IPS DF 6.9 (cell line): ENCODE measurements around the gene RNF151.

Experiments
- DNase-seq: peaks from one replicate; pipeline ENCODE4 v3.0.0-alpha.2; 2013; ENCODE audit warnings: low read depth, low spot score
- H3K27ac ChIP-seq: one replicate; pipeline ENCODE4 v1.5.1; 2013; ENCODE audit warnings: low read length, control low read depth
- H3K27me3 ChIP-seq: 2 replicates; pipeline ENCODE4 v1.6.1; 2013; ENCODE audit warnings: mild to moderate bottlenecking, low read length; ENCODE audit not compliant: control insufficient read depth, insufficient read depth
- H3K36me3 ChIP-seq: 2 replicates; pipeline ENCODE4 v1.6.1; 2013; ENCODE audit warnings: low read length; ENCODE audit not compliant: control insufficient read depth, insufficient read depth
- H3K4me1 ChIP-seq: 2 replicates; pipeline ENCODE4 v1.6.1; 2013; ENCODE audit warnings: low read length; ENCODE audit not compliant: control insufficient read depth, insufficient read depth
- H3K4me3 ChIP-seq: 2 replicates; pipeline ENCODE4 v1.5.1; 2013; ENCODE audit warnings: mild to moderate bottlenecking, low read length
- H3K9me3 ChIP-seq: 2 replicates; pipeline ENCODE4 v1.6.1; 2013; ENCODE audit warnings: low read length, inconsistent platforms; ENCODE audit not compliant: control insufficient read depth, insufficient read depth
- WGBS: extraction: QIAGEN DNeasy Blood & Tissue Kit; methylation state at CpG from one replicate; pipeline ENCODE4 v1.1.7; 2013; ENCODE audit warnings: mixed read lengths, missing lambda C conversion rate; ENCODE audit not compliant: insufficient read length, insufficient coverage; 5-methylcytosine and 5-hydroxymethylcytosine counted together

RNF151 gene

DNA sequence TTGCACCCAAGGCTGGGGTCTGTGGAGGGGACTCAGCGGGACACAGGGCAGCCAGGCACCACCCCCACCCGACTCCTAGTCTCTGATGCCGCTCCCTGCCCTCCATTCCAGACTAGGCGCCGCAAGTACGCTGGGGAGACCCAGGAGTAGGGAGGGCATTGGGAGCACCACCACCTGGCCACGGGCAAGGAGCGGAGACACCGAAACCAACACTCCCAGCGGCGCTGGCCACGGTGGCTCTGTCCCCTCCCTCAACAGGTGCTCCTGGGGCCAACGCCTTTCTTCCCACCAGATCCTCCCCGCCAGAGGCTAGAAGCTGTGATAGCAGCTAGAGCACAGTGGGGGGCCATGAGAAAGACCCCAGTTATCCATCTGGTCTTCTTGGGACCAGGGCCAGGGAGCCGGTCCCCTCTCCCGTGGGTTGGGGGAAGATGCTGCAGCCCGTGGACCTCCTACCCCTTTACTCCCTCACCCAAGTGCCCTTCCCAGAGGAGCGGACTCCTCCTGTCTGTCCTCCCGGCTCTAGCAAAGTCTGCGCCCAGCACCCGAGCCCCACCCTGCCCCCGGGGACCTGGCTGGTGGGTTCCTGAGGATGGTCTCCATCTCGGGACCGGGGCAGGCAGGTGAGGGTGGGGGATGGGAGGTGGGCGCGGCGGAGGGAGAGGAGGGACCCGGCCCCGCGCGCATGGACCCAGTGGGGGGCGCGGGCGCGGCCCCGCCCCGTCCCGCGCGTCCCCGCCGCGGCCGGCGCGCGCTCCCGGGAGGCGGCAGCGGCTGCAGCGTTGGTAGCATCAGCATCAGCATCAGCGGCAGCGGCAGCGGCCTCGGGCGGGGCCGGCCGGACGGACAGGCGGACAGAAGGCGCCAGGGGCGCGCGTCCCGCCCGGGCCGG lies 22.8 kb downstream of the RNF151 start, which contains the start of gene SYNGR3:
Gene SYNGR3, plus strand, starts transcription at position 762 of the 892 bp plus-strand sequence. CDS start 133 bp downstream, outside the sequence.
- peaks cover 9% of the 10 kb centered on the region for H3K36me3 ChIP-seq
- no peak for DNase-seq
- H3K4me1 ChIP-seq, result peaks cover 9% of the 10 kb centered on the region
- no peaks in the 10 kb centered on the region for H3K9me3 ChIP-seq
- H3K4me3 ChIP-seq, result peak within 1 kb of the TSS; percentile 63
- peaks cover 2% of the 10 kb centered on the region; the same call in 1 of the 2 replicates for H3K27me3 ChIP-seq
- no CpG with 5 or more reads among the region's 67 CpGs for WGBS
- H3K27ac ChIP-seq, result no peak within 1 kb of the TSS

DNA sequence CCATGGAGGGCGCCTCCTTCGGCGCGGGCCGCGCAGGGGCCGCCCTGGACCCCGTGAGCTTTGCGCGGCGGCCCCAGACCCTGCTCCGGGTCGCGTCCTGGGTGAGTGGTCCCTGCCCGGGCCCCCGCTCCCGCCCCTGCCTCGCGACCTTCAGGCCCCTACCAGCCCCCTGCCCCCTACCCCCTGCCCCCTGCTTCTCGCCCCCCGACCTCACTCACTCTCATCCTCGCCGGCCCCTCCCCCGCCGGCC lies 23.4 kb downstream of the RNF151 start:
- no peak for DNase-seq
- no peak overlapping the region for H3K27ac ChIP-seq
- no CpG with 5 or more reads among the region's 25 CpGs for WGBS
- peaks cover 2% of the 10 kb centered on the region; the same call in 1 of the 2 replicates for H3K27me3 ChIP-seq
- H3K4me3 ChIP-seq, result peak overlapping the region; percentile 63
- peaks cover 9% of the 10 kb centered on the region for H3K36me3 ChIP-seq
- no peaks in the 10 kb centered on the region for H3K9me3 ChIP-seq
- peaks cover 9% of the 10 kb centered on the region for H3K4me1 ChIP-seq

DNA sequence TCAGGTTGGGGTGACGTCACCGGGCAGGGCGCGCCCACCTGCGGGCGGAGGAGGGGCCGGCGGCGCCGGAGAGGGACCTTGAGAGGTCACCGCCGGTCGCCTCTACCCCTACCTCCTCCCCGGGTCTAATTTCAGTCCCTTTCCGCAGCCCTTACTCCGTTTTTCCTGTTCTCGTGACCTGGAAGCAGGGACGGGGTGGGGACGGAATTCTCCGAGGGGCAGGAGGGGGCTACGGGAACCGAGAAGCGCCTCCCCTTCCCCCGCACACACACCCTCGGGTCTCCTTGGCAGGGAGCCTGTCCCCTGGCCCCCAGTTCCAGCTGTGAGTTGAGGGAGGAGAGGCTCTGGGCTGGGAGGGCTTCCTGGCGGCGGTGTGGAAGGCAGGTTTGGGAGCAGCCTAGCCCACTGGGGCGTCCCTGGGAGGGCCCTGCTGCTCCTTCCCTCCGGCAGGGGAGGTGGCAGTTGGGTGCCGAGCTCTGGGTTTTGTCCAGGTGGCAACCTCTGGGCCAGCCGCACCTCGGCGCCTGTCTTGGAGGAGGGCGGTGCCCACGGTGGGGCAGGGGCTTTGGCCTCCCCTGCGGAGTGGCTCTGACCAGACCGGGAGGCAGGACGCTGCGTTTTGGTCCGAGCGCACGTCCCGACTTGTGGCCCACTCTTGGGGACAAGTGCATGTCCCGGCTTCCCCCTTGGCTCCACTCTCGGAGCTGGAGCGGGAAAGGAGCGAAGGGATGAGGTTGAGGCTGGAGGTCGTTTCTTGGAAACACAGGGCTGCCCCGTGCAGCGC lies 23.9 kb downstream of the RNF151 start:
- peaks cover 9% of the 10 kb centered on the region for H3K4me1 ChIP-seq
- no peak for DNase-seq
- WGBS, result no CpG with 5 or more reads among the region's 50 CpGs
- H3K27me3 ChIP-seq, result peaks cover 2% of the 10 kb centered on the region; the same call in 1 of the 2 replicates
- no peaks in the 10 kb centered on the region for H3K9me3 ChIP-seq
- H3K27ac ChIP-seq, result no peak overlapping the region
- H3K4me3 ChIP-seq, result peak overlapping the region; percentile 63; the same call in 1 of the 2 replicates
- H3K36me3 ChIP-seq, result peaks cover 7% of the 10 kb centered on the region

DNA sequence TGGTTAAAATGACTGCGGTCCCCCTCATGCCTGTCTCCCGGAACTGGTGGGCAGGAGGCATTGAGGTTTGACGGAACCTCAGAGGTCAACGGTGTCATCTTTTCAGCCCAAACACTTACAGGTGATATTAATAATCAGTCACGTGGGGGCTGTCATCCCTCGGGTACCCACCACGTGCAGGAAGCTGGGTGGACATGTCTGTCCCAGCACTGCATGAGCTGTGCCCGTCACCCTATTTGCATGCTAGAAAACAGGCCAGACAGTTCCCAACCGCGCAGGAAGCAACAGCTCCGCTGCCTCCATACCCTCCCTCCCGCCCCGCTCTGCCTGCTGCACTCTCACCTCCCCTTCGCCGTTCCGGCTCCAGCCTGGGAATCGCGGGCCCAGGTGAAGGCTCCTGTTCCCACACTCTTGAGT lies 24.5 kb downstream of the RNF151 start:
- Histone ChIP-seq H3K27ac (no peak overlapping the region), H3K4me1 (peaks cover 9% of the 10 kb centered on the region), H3K4me3 (no peak overlapping the region; the same call in 1 of the 2 replicates)

GRCh38 chr16:1991588-1991947 lies 24.9 kb downstream of the RNF151 start:
- no peak for DNase-seq
- peak overlapping the region; percentile 18; the same call in 1 of the 2 replicates for H3K4me3 ChIP-seq
- no CpG with 5 or more reads among the region's 22 CpGs for WGBS
- H3K9me3 ChIP-seq, result no peaks in the 10 kb centered on the region
- no peaks in the 10 kb centered on the region; the same call in 1 of the 2 replicates for H3K36me3 ChIP-seq
- H3K27me3 ChIP-seq, result peaks cover 2% of the 10 kb centered on the region; the same call in 1 of the 2 replicates
- peaks cover 9% of the 10 kb centered on the region for H3K4me1 ChIP-seq
- no peak overlapping the region for H3K27ac ChIP-seq

More for the DNA sequence above, 24.5 kb downstream of the RNF151 start:
- no CpG with 5 or more reads among the region's 18 CpGs for WGBS
- no peak for DNase-seq
- no peaks in the 10 kb centered on the region for H3K9me3 ChIP-seq
- peaks cover 2% of the 10 kb centered on the region for H3K36me3 ChIP-seq
- peaks cover 2% of the 10 kb centered on the region; the same call in 1 of the 2 replicates for H3K27me3 ChIP-seq

DNA sequence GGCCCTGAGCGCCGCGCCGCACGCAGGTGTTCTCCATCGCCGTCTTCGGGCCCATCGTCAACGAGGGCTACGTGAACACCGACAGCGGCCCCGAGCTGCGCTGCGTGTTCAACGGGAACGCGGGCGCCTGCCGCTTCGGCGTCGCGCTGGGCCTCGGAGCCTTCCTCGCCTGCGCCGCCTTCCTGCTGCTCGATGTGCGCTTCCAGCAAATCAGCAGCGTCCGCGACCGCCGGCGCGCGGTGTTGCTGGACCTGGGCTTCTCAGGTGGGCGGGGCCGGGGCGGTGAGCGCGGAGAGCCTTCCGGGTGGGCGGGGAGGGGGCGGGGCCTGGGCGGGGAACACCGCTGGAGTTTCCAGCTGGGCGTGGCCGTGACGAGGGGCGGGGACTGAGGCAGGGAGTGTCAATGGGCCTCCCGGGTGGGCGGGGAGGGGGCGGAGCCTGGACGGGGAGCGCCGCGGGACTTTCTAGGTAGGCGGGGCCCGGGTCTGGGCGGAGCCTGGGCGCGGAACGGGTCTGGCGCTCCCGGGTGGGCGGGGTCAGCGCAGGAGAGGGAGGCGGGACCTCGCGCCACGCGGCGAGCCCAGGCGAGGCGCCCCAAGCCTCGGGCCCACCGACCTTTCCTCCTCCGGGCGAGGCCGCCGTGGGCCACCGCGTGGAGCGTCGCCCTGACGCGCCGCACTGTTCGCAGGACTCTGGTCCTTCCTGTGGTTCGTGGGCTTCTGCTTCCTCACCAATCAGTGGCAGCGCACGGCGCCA lies 25.5 kb downstream of the RNF151 start:
- H3K4me3 ChIP-seq, result peak overlapping the region; percentile 35; the same call in 1 of the 2 replicates
- WGBS, result no CpG with 5 or more reads among the region's 96 CpGs
- H3K9me3 ChIP-seq, result no peaks in the 10 kb centered on the region
- no peak overlapping the region for H3K27ac ChIP-seq
- H3K27me3 ChIP-seq, result peaks cover 2% of the 10 kb centered on the region; the same call in 1 of the 2 replicates
- H3K36me3 ChIP-seq, result no peaks in the 10 kb centered on the region; the same call in 1 of the 2 replicates
- peaks cover 9% of the 10 kb centered on the region for H3K4me1 ChIP-seq
- DNase-seq, result no peak

GRCh38 chr16:1992704-1993317 lies 26.2 kb downstream of the RNF151 start:
- Histone ChIP-seq H3K36me3 (peaks cover under 1% of the 10 kb centered on the region), H3K4me3 (peak overlapping the region; percentile 35; the same call in 1 of the 2 replicates), H3K27me3 (peaks cover 2% of the 10 kb centered on the region; the same call in 1 of the 2 replicates), H3K4me1 (peaks cover 9% of the 10 kb centered on the region), H3K9me3 (no peaks in the 10 kb centered on the region), H3K27ac (no peak overlapping the region)
- no CpG with 5 or more reads among the region's 50 CpGs for WGBS
- no peak for DNase-seq

- Histone ChIP-seq H3K27ac (no peak overlapping the region), H3K36me3 (peaks cover 7% of the 10 kb centered on the region), H3K9me3 (no peaks in the 10 kb centered on the region), H3K4me3 (no peak overlapping the region), H3K27me3 (peaks cover 2% of the 10 kb centered on the region; the same call in 1 of the 2 replicates), H3K4me1 (peaks cover 9% of the 10 kb centered on the region)
- WGBS, result no CpG with 5 or more reads among the region's 2 CpGs
- DNase-seq, result no peak
Measured at GRCh38 chr16:1993731-1994131, 27.1 kb downstream of the RNF151 start.

DNA sequence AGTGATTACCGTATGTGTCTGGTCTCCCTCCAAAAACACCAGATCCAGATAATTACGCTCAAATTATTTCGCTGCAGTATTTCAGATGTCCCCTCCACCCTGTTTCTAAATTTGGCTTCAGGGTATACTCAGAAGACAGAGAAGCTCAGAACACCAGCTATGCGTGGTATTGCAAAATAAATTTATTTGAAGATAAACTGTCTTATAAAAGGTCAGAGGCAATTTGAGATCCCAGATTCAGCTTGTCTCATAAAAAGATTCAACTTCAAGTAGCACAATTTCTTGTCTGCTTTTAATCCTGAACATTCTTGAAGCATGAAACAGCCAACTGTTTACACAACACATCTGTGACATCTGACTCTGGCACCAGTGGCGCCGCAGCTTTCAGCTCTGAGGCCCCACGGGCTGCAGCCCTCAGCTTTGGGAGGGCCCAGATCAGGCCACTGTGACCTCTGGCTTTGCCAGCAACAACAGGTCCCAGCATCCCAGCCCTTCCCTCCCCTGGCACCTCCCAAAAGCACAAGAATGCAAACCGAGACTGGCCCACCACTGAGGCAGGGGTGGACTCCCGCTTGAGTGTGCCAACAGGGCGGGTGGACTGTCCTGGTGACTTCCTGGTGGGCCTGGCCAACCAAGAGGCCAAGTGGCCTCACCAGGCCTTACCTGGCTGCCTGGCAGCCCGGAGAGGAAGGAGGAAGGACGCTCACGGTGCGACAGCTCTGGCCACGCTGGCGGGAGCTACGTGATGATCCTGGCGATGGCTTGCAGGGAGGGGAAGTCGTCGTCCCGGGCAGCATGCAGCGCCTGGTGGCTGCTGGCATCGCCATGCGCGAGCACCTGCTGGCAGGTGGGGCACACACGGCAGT lies 31.1 kb downstream of the RNF151 start:
- Histone ChIP-seq H3K9me3 (no peaks in the 10 kb centered on the region), H3K36me3 (peaks cover 42% of the 10 kb centered on the region), H3K4me1 (no peaks in the 10 kb centered on the region), H3K27me3 (no peaks in the 10 kb centered on the region), H3K4me3 (no peak overlapping the region), H3K27ac (no peak overlapping the region)
- no peak for DNase-seq
- no CpG with 5 or more reads among the region's 26 CpGs for WGBS
